ENCODE measurements around the gene CCDC136.

- TF ChIP-seq CTCF (IDR thresholded peaks at IDR 0.05; ENCODE audit: insufficient read depth, low read length), result no peak
- TF ChIP-seq, protein P1, sequence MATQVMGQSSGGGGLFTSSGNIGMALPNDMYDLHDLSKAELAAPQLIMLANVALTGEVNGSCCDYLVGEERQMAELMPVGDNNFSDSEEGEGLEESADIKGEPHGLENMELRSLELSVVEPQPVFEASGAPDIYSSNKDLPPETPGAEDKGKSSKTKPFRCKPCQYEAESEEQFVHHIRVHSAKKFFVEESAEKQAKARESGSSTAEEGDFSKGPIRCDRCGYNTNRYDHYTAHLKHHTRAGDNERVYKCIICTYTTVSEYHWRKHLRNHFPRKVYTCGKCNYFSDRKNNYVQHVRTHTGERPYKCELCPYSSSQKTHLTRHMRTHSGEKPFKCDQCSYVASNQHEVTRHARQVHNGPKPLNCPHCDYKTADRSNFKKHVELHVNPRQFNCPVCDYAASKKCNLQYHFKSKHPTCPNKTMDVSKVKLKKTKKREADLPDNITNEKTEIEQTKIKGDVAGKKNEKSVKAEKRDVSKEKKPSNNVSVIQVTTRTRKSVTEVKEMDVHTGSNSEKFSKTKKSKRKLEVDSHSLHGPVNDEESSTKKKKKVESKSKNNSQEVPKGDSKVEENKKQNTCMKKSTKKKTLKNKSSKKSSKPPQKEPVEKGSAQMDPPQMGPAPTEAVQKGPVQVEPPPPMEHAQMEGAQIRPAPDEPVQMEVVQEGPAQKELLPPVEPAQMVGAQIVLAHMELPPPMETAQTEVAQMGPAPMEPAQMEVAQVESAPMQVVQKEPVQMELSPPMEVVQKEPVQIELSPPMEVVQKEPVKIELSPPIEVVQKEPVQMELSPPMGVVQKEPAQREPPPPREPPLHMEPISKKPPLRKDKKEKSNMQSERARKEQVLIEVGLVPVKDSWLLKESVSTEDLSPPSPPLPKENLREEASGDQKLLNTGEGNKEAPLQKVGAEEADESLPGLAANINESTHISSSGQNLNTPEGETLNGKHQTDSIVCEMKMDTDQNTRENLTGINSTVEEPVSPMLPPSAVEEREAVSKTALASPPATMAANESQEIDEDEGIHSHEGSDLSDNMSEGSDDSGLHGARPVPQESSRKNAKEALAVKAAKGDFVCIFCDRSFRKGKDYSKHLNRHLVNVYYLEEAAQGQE (IDR thresholded peaks at IDR 0.05; ENCODE audit: insufficient replicate concordance, low read depth), result no peak
- TF ChIP-seq POLR2AphosphoS5 (IDR thresholded peaks at IDR 0.05; ENCODE audit: low read depth), result no peak
- no peak for TF ChIP-seq SPI1 (IDR thresholded peaks at IDR 0.05; ENCODE audit: borderline replicate concordance, low read depth)
Measured at GRCh38 chr7:128752251-128752650, 39.5 kb upstream of the CCDC136 start.

Measured in HL-60 (cell line).